ENCODE data around the gene RASD1.
A peak's percentile ranks its signal among the peaks of the same experiment; 100 is the strongest.

RASD1 gene

DNA sequence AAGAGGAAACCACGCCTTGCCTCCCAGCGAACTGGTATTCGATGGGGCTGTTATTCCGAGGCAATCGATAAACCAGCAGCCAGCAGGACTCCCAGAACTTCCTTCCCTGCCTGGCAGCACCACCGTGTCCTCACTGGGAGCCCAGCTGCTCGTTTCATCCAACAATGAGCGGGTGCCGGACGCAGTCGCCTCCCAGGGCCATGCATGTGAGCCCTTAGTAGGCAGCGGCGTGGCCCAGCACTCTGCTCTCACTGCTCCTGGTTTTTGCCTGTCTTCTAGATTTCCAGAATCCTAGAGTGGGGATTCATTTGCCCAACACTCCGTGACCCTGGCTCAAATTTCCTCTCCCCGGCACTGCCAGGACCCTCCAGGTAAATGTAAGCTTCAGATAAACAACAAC is 29.1 kb upstream of the RASD1 start:
- no peaks in the 10 kb centered on the region for H3K36me3 ChIP-seq (ENCODE audit: insufficient read depth, low read depth, low read length)
- H3K27ac ChIP-seq (ENCODE audit: low read length), result no peak overlapping the region
- no peak overlapping the region for H3K4me3 ChIP-seq (ENCODE audit: low read length)
- H3K9ac ChIP-seq (ENCODE audit: low read depth, low read length), result no peak overlapping the region
- no peaks in the 10 kb centered on the region for H3K9me3 ChIP-seq (ENCODE audit: insufficient read depth, low read depth, low read length)
- peaks cover 14% of the 10 kb centered on the region; the same call in 1 of the 2 replicates for H3K4me1 ChIP-seq (ENCODE audit: insufficient read depth, low read length)
- H3K27me3 ChIP-seq (ENCODE audit: insufficient read depth, low read length), result no peaks in the 10 kb centered on the region

DNA sequence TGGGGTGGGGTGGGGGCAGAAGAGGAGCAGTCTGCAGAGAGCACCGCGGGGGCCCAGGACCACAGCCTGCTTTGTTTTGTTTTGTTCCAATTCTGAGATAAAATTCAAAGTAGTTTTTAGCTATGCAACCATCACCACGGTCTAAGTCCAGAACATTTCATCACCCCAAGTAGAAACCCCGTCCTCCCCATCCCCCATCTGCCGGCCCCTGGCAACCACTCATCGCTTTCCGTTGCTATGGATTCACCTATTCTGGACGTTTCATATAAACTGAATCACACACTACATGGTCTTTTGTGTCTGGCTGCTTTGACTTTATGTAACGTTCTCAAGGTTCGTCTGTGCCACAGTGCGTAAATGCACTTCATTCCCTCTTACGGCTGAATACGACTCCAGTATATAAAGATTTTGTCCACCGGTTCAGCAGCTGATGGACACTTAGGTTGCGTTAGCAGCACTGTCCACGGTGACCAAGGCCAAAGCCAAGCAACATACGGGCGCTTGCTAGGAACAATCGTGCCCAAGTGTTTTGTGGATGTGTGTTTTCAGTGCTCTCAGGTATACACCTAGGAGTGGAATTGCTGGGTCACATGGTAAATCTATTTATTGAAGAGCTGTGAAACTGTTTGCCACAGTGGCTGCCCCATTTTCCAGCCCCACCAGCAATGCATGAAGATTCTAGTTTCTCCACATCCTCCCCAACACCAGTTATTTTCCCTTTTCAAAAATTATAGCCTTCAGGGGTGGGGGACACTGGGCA is 27.7 kb upstream of the RASD1 start:
- Histone ChIP-seq H3K4me1 (ENCODE audit: insufficient read depth, low read length) (peaks cover 14% of the 10 kb centered on the region; the same call in 1 of the 2 replicates), H3K27me3 (ENCODE audit: insufficient read depth, low read length) (no peaks in the 10 kb centered on the region), H3K36me3 (ENCODE audit: insufficient read depth, low read depth, low read length) (no peaks in the 10 kb centered on the region), H3K9ac (ENCODE audit: low read depth, low read length) (no peak overlapping the region), H3K9me3 (ENCODE audit: insufficient read depth, low read depth, low read length) (no peaks in the 10 kb centered on the region), H3K27ac (ENCODE audit: low read length) (no peak overlapping the region), H3K4me3 (ENCODE audit: low read length) (no peak overlapping the region)

DNA sequence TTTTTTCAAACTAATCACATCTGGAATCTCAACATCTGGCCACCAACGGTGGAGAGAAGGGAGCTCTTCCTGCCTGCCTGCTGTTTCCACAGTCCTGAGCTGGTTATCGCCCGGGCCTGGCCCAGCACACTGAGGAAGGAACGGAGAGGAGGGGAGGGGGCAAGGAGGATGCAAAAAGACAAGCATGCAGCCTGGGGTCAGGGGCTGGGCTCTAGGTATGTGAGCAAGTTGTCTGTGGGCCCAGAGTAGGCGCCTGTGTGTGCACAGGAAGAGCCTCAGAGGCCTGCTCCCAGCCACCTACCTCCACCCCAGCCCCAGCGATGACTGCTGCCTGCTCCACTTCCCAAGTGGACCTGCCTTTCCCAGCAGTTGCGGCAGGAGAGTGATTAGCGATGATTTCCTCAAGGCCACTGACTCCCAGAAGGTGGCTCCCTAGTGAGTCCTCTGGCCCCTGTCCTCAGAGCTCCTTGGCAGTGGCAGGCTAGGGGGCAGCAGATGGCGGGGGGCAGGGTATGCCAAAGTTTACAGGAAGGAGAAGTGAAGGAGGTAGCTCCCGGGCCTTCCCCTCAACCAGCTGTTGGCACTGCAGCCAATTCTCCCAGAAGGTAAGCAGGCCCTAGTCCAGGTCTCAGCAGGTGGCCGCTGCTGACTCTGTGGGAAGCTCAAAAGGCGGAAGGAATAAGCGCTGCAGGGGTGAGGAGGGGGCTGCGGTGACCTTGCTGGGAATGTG is 27.0 kb upstream of the RASD1 start:
- peak overlapping the region; percentile 56; the same call in 1 of the 2 replicates for H3K9ac ChIP-seq (ENCODE audit: low read depth, low read length)
- no peaks in the 10 kb centered on the region for H3K9me3 ChIP-seq (ENCODE audit: insufficient read depth, low read depth, low read length)
- peak overlapping the region; percentile 22 for H3K27ac ChIP-seq (ENCODE audit: low read length)

DNA sequence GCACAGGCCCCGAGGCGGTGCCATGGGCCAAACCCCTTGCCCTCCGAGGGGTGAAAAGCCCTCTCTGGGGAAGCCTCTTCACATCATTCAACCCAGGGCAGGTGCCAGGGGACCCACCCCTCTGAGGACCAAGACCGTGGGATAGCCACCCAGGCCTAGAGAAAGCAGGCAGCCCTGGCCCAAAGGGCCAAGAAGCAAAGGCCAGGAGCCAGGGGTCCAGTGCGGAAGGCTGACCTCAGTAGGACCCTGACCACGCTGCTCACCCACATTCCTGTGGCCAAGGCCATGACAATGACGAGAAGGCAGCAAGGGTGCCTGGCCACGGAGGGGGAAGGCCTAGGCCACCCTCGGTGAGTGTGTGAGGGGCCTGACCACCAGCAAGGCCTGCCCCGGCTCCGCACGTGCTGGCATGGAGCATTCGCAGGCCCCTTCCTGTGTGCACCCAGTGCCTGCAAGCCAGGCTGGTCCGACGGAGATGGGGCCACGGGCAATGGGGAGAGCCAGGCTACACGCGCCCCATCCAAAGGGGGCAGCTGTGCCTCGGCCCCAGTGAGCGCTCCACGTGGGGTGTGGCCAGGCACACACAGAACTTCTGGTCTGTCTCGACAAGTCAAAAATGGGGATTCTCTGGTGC is 24.5 kb upstream of the RASD1 start:
- no peak overlapping the region for H3K4me3 ChIP-seq (ENCODE audit: low read length)
- no peaks in the 10 kb centered on the region for H3K27me3 ChIP-seq (ENCODE audit: insufficient read depth, low read length)
- peaks cover 15% of the 10 kb centered on the region; the same call in 1 of the 2 replicates for H3K4me1 ChIP-seq (ENCODE audit: insufficient read depth, low read length)
- no peak overlapping the region for H3K27ac ChIP-seq (ENCODE audit: low read length)
- H3K36me3 ChIP-seq (ENCODE audit: insufficient read depth, low read depth, low read length), result no peaks in the 10 kb centered on the region
- no peaks in the 10 kb centered on the region for H3K9me3 ChIP-seq (ENCODE audit: insufficient read depth, low read depth, low read length)
- H3K9ac ChIP-seq (ENCODE audit: low read depth, low read length), result no peak overlapping the region

More for the DNA sequence above, 27.0 kb upstream of the RASD1 start:
- Histone ChIP-seq H3K4me3 (ENCODE audit: low read length) (no peak overlapping the region), H3K36me3 (ENCODE audit: insufficient read depth, low read depth, low read length) (no peaks in the 10 kb centered on the region), H3K4me1 (ENCODE audit: insufficient read depth, low read length) (peaks cover 14% of the 10 kb centered on the region; the same call in 1 of the 2 replicates), H3K27me3 (ENCODE audit: insufficient read depth, low read length) (no peaks in the 10 kb centered on the region)

DNA sequence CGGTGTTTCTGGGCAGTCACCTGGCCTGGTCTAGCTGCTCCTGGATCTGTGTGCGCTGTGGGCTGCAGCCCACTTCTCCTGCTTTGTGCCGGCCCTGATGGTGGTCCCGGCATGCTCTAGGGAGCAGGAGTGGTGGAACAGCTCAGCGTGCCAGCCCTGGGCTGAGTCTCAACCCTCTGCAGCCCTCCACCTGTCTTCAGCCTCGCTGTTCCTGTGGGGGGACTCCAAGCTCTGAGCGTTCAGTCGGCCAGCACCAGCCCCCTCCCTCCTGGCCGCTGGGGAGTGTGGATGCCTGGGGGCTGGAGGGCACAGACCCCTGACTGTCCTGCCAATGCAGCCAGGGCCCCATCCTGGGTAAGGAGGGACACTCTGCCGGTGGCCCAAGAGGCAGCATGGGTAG is 23.7 kb upstream of the RASD1 start:
- no peak overlapping the region for H3K4me3 ChIP-seq (ENCODE audit: low read length)
- no peaks in the 10 kb centered on the region for H3K9me3 ChIP-seq (ENCODE audit: insufficient read depth, low read depth, low read length)
- H3K4me1 ChIP-seq (ENCODE audit: insufficient read depth, low read length), result peaks cover 21% of the 10 kb centered on the region; the same call in 1 of the 2 replicates
- H3K27ac ChIP-seq (ENCODE audit: low read length), result no peak overlapping the region
- H3K9ac ChIP-seq (ENCODE audit: low read depth, low read length), result no peak overlapping the region
- H3K27me3 ChIP-seq (ENCODE audit: insufficient read depth, low read length), result no peaks in the 10 kb centered on the region
- H3K36me3 ChIP-seq (ENCODE audit: insufficient read depth, low read depth, low read length), result no peaks in the 10 kb centered on the region

DNA sequence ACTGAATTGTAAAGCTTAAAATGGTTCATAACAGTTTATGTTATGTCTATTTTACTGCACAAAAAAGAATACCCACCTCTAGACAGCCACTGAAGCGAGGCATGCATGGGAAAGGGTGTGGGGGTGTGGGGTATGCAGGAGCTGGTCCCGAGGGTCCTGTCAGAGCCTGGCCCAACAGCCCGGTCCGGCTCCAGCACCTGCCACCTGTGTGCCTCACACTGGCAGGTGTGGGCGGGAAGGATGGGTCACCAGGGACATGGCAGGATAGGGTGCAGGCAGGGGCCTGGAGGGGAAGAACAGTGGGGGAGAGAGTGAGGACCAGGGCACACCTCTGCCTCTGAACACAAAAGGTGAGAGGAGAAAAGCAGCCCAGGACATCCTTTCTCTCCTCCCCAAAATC is 22.8 kb upstream of the RASD1 start:
- H3K36me3 ChIP-seq (ENCODE audit: insufficient read depth, low read depth, low read length), result no peaks in the 10 kb centered on the region
- H3K27ac ChIP-seq (ENCODE audit: low read length), result no peak overlapping the region
- H3K4me1 ChIP-seq (ENCODE audit: insufficient read depth, low read length), result peaks cover 21% of the 10 kb centered on the region; the same call in 1 of the 2 replicates
- H3K9ac ChIP-seq (ENCODE audit: low read depth, low read length), result no peak overlapping the region
- H3K27me3 ChIP-seq (ENCODE audit: insufficient read depth, low read length), result no peaks in the 10 kb centered on the region
- no peaks in the 10 kb centered on the region for H3K9me3 ChIP-seq (ENCODE audit: insufficient read depth, low read depth, low read length)
- H3K4me3 ChIP-seq (ENCODE audit: low read length), result no peak overlapping the region

DNA sequence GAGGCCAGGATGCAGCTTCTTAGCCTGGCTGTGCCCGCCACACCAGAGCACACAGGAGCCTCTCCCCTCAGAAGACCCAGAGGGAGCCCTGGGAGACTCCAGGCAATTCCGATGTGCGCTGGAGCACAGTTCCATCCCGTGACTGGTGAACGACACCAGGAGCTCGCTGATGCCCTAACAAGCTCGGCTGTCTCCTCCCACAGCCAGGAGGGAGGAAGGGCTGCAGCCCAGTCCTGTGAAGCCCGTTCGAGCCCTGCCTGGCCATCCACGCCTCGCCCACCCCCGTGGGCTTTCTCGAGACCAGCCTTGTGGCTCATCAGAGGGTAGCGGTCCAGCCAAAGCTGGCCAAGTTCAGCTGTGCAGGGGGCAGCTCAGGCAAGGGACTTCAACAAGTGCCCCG is 21.8 kb upstream of the RASD1 start:
- peaks cover 16% of the 10 kb centered on the region; the same call in 1 of the 2 replicates for H3K4me1 ChIP-seq (ENCODE audit: insufficient read depth, low read length)
- no peaks in the 10 kb centered on the region for H3K9me3 ChIP-seq (ENCODE audit: insufficient read depth, low read depth, low read length)
- H3K27me3 ChIP-seq (ENCODE audit: insufficient read depth, low read length), result no peaks in the 10 kb centered on the region
- no peak overlapping the region for H3K27ac ChIP-seq (ENCODE audit: low read length)
- H3K9ac ChIP-seq (ENCODE audit: low read depth, low read length), result no peak overlapping the region
- no peak overlapping the region for H3K4me3 ChIP-seq (ENCODE audit: low read length)
- H3K36me3 ChIP-seq (ENCODE audit: insufficient read depth, low read depth, low read length), result no peaks in the 10 kb centered on the region

DNA sequence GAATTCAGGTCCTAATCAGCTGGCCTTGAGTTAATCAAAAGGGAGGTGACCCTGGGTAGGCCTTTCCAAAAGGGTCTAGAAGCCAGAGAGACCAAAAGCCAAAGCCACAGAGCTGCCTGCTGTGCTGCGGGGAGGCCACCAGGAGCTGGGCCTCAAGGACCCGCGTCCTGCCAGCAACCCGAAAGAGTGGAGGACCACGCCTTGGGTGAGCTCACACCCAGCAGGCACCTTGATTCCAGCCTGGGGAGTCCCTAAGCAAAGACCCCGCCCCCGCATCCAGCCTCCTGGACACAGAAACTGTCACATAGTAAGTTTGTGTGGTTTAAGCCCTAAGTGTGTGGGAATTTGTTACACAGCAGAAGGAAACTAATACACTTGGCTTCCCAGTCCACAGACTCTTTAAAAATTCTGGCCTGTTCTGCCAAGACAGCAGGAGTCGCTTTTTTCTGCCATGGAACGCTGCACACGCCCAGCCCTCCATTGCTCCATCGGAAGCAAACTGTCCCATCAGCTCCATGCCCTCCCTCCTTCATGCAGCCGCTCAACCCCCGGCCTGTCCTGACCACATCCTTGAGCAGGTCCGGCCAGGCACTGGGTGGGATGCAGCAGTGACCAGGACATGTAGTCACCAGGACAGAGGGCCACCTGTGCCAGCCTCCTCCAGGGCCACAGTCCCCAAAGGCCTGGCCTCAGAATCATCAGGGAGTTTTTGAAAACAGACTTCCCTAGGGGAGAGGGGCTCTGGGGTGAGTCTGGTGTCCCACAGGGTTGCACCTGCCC is 20.9 kb upstream of the RASD1 start:
- H3K9me3 ChIP-seq (ENCODE audit: insufficient read depth, low read depth, low read length), result no peaks in the 10 kb centered on the region
- H3K27ac ChIP-seq (ENCODE audit: low read length), result no peak overlapping the region
- peaks cover 8% of the 10 kb centered on the region; the same call in 1 of the 2 replicates for H3K4me1 ChIP-seq (ENCODE audit: insufficient read depth, low read length)
- H3K36me3 ChIP-seq (ENCODE audit: insufficient read depth, low read depth, low read length), result no peaks in the 10 kb centered on the region
- H3K4me3 ChIP-seq (ENCODE audit: low read length), result no peak overlapping the region
- no peak overlapping the region for H3K9ac ChIP-seq (ENCODE audit: low read depth, low read length)
- no peaks in the 10 kb centered on the region for H3K27me3 ChIP-seq (ENCODE audit: insufficient read depth, low read length)

DNA sequence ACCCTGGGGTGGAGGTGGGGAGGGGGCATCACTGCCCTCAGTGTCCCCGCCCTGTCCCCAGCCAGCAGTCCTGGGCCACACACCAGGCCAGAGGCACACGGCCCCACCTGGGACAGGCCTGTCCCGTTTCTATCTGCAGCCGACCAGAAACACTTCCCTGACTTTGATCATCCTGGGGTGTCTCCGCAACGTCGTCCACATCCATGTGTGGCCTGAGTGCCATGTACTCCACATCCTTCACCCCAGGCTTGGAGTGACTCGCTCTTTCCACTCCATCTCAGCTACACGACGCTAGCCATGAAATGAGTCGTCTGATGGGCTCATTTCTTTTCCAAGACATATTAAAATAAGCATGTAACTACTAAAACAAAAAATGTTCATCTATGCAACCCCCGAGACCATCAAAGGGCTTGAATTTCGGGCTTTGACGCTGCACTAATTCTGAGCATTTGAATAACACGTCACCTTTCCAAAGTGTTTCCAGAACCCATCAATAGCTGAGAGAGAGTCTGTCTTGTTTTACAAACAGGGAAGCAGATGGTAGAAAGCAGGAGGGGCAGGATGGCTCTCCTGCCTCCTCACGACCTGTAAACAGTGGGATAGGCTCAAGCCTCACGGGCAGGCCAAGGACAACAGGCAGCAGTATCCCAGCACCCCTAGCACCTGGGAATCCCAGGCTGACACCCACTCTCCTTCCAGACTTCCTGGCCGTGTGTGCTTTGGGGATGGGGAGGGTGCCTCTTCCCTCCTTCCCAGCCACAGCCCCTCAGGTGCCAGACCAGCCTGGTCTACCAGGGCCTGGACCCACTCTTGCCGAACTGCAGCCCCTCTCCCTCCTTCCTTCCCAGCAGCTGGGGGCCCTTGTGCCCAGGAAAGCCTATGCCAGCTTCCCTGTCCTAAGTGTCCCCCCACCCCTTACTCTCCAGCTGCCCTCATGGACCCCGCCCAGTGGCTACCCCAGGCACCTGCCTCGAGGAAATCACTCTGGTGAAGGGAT is 20.0 kb upstream of the RASD1 start:
- Histone ChIP-seq H3K27ac (ENCODE audit: low read length) (no peak overlapping the region), H3K27me3 (ENCODE audit: insufficient read depth, low read length) (no peaks in the 10 kb centered on the region), H3K9ac (ENCODE audit: low read depth, low read length) (no peak overlapping the region), H3K36me3 (ENCODE audit: insufficient read depth, low read depth, low read length) (no peaks in the 10 kb centered on the region), H3K4me3 (ENCODE audit: low read length) (no peak overlapping the region), H3K9me3 (ENCODE audit: insufficient read depth, low read depth, low read length) (no peaks in the 10 kb centered on the region), H3K4me1 (ENCODE audit: insufficient read depth, low read length) (peaks cover 8% of the 10 kb centered on the region; the same call in 1 of the 2 replicates)

DNA sequence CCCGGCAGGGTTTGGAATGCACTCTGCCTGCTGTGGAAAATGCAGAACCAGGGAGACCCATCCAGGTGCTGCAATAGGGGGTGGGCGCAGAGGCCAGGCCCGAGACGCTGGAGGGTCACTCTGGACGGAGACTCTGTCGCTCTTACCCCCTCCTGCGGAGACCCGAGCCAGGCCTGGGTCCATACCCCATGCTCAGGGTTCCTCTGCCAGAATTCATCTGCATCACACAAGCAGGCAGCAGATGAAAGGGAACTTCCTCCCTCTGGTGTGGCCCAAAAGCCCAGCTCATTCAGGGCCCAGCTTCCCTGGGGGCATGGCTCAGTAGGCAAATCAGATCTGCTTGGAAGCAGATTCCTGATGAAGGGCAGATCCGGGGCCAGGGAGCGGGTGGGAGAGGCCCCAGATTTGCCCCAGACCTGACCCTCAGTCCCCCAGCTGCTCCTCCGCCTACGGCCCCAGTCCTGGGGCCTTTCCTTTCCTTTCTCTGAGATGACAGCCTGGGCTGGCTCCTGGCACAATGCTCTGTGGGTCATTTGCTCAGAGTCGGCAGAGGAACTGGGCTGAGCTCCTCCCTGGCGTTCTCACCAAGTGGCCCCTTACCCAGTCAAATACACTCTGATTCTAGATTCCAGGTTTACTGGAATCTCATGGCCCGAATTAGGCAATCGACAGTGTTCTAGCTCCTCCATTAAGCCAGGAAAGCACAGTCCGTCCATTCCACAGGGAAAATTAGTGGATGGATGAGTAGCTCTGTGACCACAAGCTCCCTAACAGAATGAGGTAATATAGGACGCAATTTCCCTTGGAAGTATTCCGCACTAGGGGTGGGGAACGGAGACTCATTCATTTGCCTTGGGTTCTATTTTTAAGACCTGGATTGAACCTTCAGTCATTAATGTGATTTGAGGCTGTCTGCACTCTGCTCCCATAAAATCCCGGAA is 19.1 kb upstream of the RASD1 start:
- H3K27ac ChIP-seq (ENCODE audit: low read length), result no peak overlapping the region
- no peak overlapping the region for H3K4me3 ChIP-seq (ENCODE audit: low read length)
- no peaks in the 10 kb centered on the region for H3K27me3 ChIP-seq (ENCODE audit: insufficient read depth, low read length)
- no peaks in the 10 kb centered on the region for H3K9me3 ChIP-seq (ENCODE audit: insufficient read depth, low read depth, low read length)
- no peak overlapping the region for H3K9ac ChIP-seq (ENCODE audit: low read depth, low read length)
- H3K4me1 ChIP-seq (ENCODE audit: insufficient read depth, low read length), result peaks cover 8% of the 10 kb centered on the region; the same call in 1 of the 2 replicates
- no peaks in the 10 kb centered on the region for H3K36me3 ChIP-seq (ENCODE audit: insufficient read depth, low read depth, low read length)
